C4-2B (cell line): ENCODE measurements around the gene CRACR2B.

Experiments
- CTCF ChIP-seq: fragments of 450-650 bp; conservative IDR thresholded peaks from 2 replicates; pipeline ENCODE4 v1.5.1; 2017; ENCODE audit warnings: mild to moderate bottlenecking
- ZFX ChIP-seq: fragments of 450-650 bp; IDR thresholded peaks from 2 replicates; pipeline ENCODE4 v1.6.1; 2017

GRCh38 chr11:833849-834311 lies 6.2 kb downstream of the CRACR2B start:
- TF ChIP-seq CTCF (no peak), ZFX (no peak)
